Activated CD4-positive, alpha-beta memory T cell treated with anti-CD3 and anti-CD28 coated beads for 36 hours (primary cell): ENCODE data around the gene NOC4L. TPM values are rescaled to one million over a fixed set of nuclear protein-coding genes. Genes with fewer than 3 reads are reported as not detected.
"Not testable (repeated sequence)": the region's sequence is repeated elsewhere in the genome, so short reads cannot be mapped to it uniquely, and the experiment has no call there.

Experiments used
- CTCF ChIA-PET: fragments of 350-600 bp; sonication (Branson Sonifier 250); formaldehyde crosslinking; loops from one replicate; lab custom pipeline; 2021; ENCODE audit warnings: antibody characterized with exemption, inconsistent platforms; lab: Charles Lee
- POLR2A ChIA-PET: fragments of 350-600 bp; sonication (Branson Sonifier 250); formaldehyde crosslinking; loops from one replicate; lab custom pipeline; 2021; ENCODE audit warnings: antibody characterized with exemption; lab: Charles Lee
- DNase-seq: peaks from one replicate; pipeline ENCODE4 v3.0.0-alpha.2; 2020
- H3K27ac Mint-ChIP-seq: one replicate; pipeline ENCODE4 v1.8.0; 2021; ENCODE audit warnings: mixed read lengths
- H3K27me3 Mint-ChIP-seq: one replicate; pipeline ENCODE4 v1.8.0; 2021; ENCODE audit warnings: mixed read lengths
- H3K36me3 Mint-ChIP-seq: one replicate; pipeline ENCODE4 v1.8.0; 2021; ENCODE audit warnings: mixed read lengths
- H3K4me1 Mint-ChIP-seq: one replicate; pipeline ENCODE4 v1.8.0; 2021; ENCODE audit warnings: low read depth, mixed read lengths
- H3K4me3 Mint-ChIP-seq: one replicate; pipeline ENCODE4 v1.8.0; 2021; ENCODE audit warnings: mild to moderate bottlenecking, mixed read lengths
- H3K9me3 Mint-ChIP-seq: one replicate; pipeline ENCODE4 v1.8.0; 2021; ENCODE audit warnings: mixed read lengths
- intact Hi-C: fragments of 100-400 bp; cut with micrococcal nuclease; formaldehyde crosslinking; loops from one replicate; pipeline ENCODE4 v1.15.1; 2023
- total RNA-seq, 2 experiments: library from RNA; stranded (reverse); gene quantifications; one replicate each; pipeline ENCODE4 v1.2.3, GENCODE V29; 2021

NOC4L gene
- total RNA-seq, 2 experiments from 2014 or later: 29.8 to 30.5 TPM

DNA sequence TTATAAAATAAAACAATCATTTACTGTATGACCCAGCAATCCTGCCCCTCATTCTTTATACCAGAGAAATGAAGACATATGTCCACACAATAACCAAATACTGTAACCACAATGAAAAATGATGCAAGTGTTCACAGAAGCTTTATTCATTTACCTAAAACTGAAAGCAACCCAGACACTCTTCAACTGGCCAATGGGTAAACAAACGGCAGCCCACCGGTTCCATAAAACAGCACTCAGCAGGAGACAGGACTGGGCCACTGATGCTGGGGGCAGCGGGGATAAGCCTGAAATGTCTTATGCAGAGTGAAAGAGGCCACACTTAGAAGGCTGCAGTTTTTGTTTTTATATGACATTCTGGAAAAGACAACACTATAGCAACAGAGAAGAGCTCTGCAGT is 15.2 kb upstream of the NOC4L start:
- intact Hi-C loops: no loop called here
- Mint-ChIP-seq H3K9me3 (peaks cover 12% of the 10 kb centered on the region), H3K4me3 (no peak overlapping the region), H3K27me3 (no peaks in the 10 kb centered on the region), H3K36me3 (peaks cover 50% of the 10 kb centered on the region), H3K27ac (no peak overlapping the region), H3K4me1 (no peaks in the 10 kb centered on the region)
- ChIA-PET CTCF (interaction anchor here (1.0 kb wide), 1 partner anchor 11 kb away, joined by 3 read pairs; no protein-coding TSS in a partner anchor), POLR2A (no interaction called here)
- DNase-seq: no peak

DNA sequence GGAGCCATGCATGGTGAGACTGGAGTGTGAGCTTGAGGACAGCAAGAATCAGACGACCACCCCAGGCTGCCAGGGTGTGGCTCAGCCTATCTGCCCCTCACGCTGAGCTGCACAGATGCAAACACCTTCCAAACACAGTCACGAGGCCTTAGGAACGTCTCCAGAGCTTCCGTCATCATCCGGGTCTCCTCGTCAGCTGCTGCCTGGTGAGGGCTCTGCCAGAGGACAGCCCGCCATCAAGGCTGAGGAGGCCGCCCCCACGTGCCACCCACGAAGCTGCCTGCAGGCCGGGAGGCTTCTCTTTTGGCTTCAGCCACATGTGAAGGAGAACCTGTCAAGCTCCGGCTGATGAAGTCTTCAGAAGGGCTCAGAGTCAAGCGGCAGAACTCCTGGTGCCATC is 13.6 kb upstream of the NOC4L start:
- POLR2A ChIA-PET: no interaction called here

DNA sequence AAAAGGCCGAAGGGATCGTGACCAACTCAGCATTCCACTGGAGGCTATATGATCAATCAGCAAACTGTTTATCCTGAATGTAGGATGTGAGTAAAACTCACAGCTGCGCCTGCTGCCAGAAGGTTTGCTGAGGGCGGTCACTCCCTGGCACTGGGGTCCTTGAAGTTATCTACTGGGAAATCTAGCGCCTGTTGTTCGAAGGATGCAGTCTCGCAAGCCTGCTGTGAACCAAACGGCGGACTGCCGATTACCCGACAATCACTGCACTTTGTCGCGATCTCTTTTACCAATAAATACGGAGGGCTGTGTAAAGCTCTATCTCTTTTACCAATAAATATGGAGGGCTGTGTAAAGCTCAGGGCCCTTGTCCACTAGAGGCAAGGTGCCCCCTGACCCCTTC is 13.0 kb upstream of the NOC4L start:
- H3K9me3 Mint-ChIP-seq: peaks cover 12% of the 10 kb centered on the region
- H3K27ac Mint-ChIP-seq: no peak overlapping the region
- H3K4me3 Mint-ChIP-seq: no peak overlapping the region
- ChIA-PET POLR2A (no interaction called here), CTCF (no interaction called here)
- intact Hi-C loops: no loop called here
- DNase-seq: no peak
- no peaks in the 10 kb centered on the region for H3K27me3 Mint-ChIP-seq
- peaks cover 32% of the 10 kb centered on the region for H3K36me3 Mint-ChIP-seq
- H3K4me1 Mint-ChIP-seq: no peaks in the 10 kb centered on the region

More for the DNA sequence above, 13.6 kb upstream of the NOC4L start:
- no peaks in the 10 kb centered on the region for H3K27me3 Mint-ChIP-seq
- intact Hi-C loops: no loop called here
- H3K36me3 Mint-ChIP-seq: peaks cover 37% of the 10 kb centered on the region
- peaks cover 12% of the 10 kb centered on the region for H3K9me3 Mint-ChIP-seq
- H3K4me1 Mint-ChIP-seq: no peaks in the 10 kb centered on the region
- CTCF ChIA-PET: no interaction called here
- H3K27ac Mint-ChIP-seq: no peak overlapping the region
- no peak for DNase-seq
- no peak overlapping the region for H3K4me3 Mint-ChIP-seq

DNA sequence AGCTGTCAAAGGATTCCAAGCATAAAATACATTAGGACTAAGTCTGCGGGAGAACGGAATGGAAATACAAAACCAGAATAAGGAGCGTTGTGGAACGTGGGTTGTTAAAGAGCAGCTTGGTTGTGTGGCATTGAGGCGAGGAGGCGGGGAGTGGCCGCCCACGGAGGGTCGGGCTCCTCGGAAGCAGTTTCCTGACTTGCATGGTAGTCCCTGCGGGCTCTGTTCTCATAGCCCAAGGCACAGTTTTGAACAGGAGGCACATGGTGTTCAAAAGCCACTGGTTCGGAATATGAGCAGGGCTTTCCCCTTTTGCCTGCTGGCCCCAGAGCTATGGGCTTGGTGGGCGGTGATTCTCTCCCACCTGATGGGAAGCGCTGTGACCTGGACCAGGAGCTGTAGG is 12.3 kb upstream of the NOC4L start:
- Mint-ChIP-seq H3K27ac (no peak overlapping the region), H3K4me1 (no peaks in the 10 kb centered on the region), H3K4me3 (no peak overlapping the region), H3K27me3 (no peaks in the 10 kb centered on the region), H3K36me3 (peaks cover 25% of the 10 kb centered on the region), H3K9me3 (peaks cover 13% of the 10 kb centered on the region)
- POLR2A ChIA-PET: no interaction called here
- DNase-seq: no peak
- intact Hi-C loops: no loop called here
- CTCF ChIA-PET: no interaction called here

DNA sequence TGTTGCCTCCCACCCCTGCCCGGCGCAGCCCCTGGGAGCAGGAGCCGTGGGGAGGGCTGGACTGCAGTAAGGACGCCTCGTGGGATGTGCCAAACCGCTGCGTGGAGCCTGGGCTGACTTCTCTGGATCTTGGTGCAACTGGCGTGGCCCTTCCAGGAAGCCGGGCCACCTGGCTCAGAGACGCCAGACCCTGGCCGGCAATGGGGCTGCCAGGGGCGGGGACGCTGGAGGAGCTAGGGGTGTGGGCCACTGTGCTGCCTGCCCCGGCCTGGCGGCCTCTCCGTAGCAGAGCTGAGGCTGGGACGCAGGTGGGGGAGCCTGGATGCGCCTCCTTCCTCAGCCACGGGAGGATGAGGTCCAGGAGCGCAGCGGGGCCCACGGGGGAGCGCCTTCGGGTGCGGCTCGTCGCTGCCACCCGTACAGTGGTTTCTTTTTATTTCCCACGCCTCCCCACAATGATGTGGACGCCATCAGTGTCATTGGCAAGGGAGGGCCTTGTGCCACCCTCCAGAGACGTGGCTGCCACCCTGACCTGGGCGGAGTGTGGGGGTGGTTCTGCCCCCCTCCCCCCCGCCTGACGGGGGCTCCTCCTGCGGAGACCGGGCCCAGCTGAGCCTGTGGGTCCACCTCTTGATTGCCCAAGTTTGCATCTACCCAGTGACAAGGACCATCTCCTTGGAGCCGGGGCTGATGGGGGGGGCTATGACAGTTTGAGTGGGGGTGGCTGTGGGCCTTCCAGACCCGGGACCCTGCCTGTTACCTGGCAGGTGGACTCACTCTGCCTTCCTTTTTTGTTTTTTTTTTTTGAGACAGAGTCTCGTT is 11.4 kb upstream of the NOC4L start:
- intact Hi-C loops: no loop called here
- CTCF ChIA-PET: no interaction called here
- Mint-ChIP-seq H3K4me3 (no peak overlapping the region), H3K36me3 (peaks cover 16% of the 10 kb centered on the region), H3K27ac (no peak overlapping the region), H3K27me3 (no peaks in the 10 kb centered on the region), H3K9me3 (peaks cover 9% of the 10 kb centered on the region), H3K4me1 (no peaks in the 10 kb centered on the region)
- DNase-seq: no peak
- POLR2A ChIA-PET: interaction anchor here (0.6 kb wide), 1 partner anchor 186 kb away, joined by 3 read pairs; no protein-coding TSS in a partner anchor

- peaks cover 2% of the 10 kb centered on the region for H3K9me3 Mint-ChIP-seq
- no peak for DNase-seq
- no peaks in the 10 kb centered on the region for H3K4me1 Mint-ChIP-seq
- H3K36me3 Mint-ChIP-seq: peaks cover 7% of the 10 kb centered on the region
- ChIA-PET CTCF (no interaction called here), POLR2A (no interaction called here)
- no peak overlapping the region for H3K4me3 Mint-ChIP-seq
- intact Hi-C loops: no loop called here
- H3K27ac Mint-ChIP-seq: no peak overlapping the region
- no peaks in the 10 kb centered on the region for H3K27me3 Mint-ChIP-seq
Observed at GRCh38 chr12:132133952-132134652, 10.2 kb upstream of the NOC4L start.

- H3K36me3 Mint-ChIP-seq, DNase-seq, H3K27me3 Mint-ChIP-seq, H3K4me3 Mint-ChIP-seq, POLR2A ChIA-PET, CTCF ChIA-PET, H3K4me1 Mint-ChIP-seq, H3K27ac Mint-ChIP-seq, intact Hi-C loops, H3K9me3 Mint-ChIP-seq: not testable (repeated sequence)
Observed at GRCh38 chr12:132134653-132135183, 9.5 kb upstream of the NOC4L start.

- intact Hi-C loops, H3K27ac Mint-ChIP-seq, H3K9me3 Mint-ChIP-seq, POLR2A ChIA-PET, H3K4me3 Mint-ChIP-seq, DNase-seq, H3K4me1 Mint-ChIP-seq, CTCF ChIA-PET, H3K27me3 Mint-ChIP-seq: not testable (repeated sequence)
- peaks cover 12% of the 10 kb centered on the region for H3K36me3 Mint-ChIP-seq
Observed at GRCh38 chr12:132136226-132136625, 8.0 kb upstream of the NOC4L start.

- H3K4me1 Mint-ChIP-seq: peaks cover 3% of the 10 kb centered on the region
- H3K4me3 Mint-ChIP-seq: no peak overlapping the region
- DNase-seq: no peak
- H3K27ac Mint-ChIP-seq: no peak overlapping the region
- H3K27me3 Mint-ChIP-seq: no peaks in the 10 kb centered on the region
- peaks cover 2% of the 10 kb centered on the region for H3K9me3 Mint-ChIP-seq
- intact Hi-C loops: no loop called here
- POLR2A ChIA-PET: no interaction called here
- CTCF ChIA-PET: interaction anchor here (0.6 kb wide), 1 partner anchor 658 kb away, joined by 3 read pairs; no protein-coding TSS in a partner anchor
- peaks cover 12% of the 10 kb centered on the region for H3K36me3 Mint-ChIP-seq
Observed at GRCh38 chr12:132137483-132138125, 6.7 kb upstream of the NOC4L start.

GRCh38 chr12:132138941-132139871 is 5.1 kb upstream of the NOC4L start:
- intact Hi-C loops: no loop called here
- ChIA-PET POLR2A (interaction anchor here (0.8 to 1.0 kb wide), 2 partner anchors 15 to 53 kb away, joined by 3 read pairs; no protein-coding TSS in a partner anchor), CTCF (interaction anchor here (1.9 kb wide), 1 partner anchor 15 kb away, joined by 5 read pairs; no protein-coding TSS in a partner anchor)
- H3K36me3 Mint-ChIP-seq: peaks cover 16% of the 10 kb centered on the region
- peaks cover 2% of the 10 kb centered on the region for H3K9me3 Mint-ChIP-seq
- DNase-seq: peak; percentile 8
- peaks cover 10% of the 10 kb centered on the region for H3K4me1 Mint-ChIP-seq
- no peak overlapping the region for H3K27ac Mint-ChIP-seq
- H3K27me3 Mint-ChIP-seq: no peaks in the 10 kb centered on the region
- H3K4me3 Mint-ChIP-seq: no peak overlapping the region

GRCh38 chr12:132139912-132140311 is 4.3 kb upstream of the NOC4L start:
- Mint-ChIP-seq H3K4me3 (no peak overlapping the region), H3K4me1 (peaks cover 11% of the 10 kb centered on the region), H3K27ac (no peak overlapping the region), H3K27me3 (no peaks in the 10 kb centered on the region), H3K36me3 (peaks cover 19% of the 10 kb centered on the region), H3K9me3 (peaks cover 2% of the 10 kb centered on the region)
- intact Hi-C loops: no loop called here
- peak; percentile 6 for DNase-seq
- ChIA-PET CTCF (interaction anchor here (1.1 to 1.9 kb wide), 2 partner anchors 11 to 14 kb away, joined by 3 to 5 read pairs; no protein-coding TSS in a partner anchor), POLR2A (interaction anchor here (1.0 kb wide), 1 partner anchor 53 kb away, joined by 3 read pairs; no protein-coding TSS in a partner anchor)
